Left forelimb (tissue), 1 donor: ENCODE measurements around the gene LILRA5.
"Not testable (repeated sequence)": the region's sequence is repeated elsewhere in the genome, so short reads cannot be mapped to it uniquely, and the experiment has no call there.

Source experiments
- DNase-seq: peaks from one replicate; pipeline ENCODE4 v3.0.0-alpha.2; 2018; ENCODE audit warnings: low spot score

Gene LILRA5

DNA sequence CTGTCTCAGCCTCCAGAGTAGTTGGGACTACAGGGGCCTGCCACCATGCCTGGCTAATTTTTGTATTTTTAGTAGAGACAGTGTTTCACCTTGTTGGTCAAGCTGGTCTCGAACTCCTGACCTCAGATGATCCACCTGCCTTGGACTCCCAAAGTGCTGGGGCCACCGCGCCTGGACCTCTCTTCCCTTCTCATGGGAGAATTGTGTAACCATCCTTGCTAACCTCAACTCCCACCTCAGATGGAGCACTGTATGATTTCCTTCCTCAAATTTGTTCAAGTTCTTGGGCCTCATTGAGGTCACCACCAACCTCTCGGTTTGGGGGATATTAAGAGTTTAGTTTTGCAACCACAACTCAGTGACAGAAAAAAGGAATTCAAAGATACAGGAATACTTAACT is 10.7 kb downstream of the LILRA5 start:
- no peak for DNase-seq

DNA sequence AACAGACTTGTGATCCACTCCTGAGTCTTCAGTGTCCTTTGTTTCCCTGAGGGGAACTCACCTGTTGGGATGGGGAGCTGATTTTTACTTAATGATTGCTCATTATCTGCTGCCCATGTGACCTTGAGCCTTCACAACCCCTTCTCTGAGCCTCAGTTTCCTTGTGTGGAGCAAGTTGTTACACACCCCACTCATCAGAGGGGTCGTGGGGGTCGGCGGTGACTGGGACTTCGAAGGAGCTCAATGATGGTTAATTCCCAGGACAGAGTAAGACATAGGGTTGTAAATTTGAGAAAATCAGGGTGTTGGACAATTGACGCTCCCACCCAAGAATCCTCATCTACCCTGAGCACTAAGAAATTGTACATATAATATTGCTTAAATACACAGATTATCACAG is 13.5 kb downstream of the LILRA5 start:
- peak; percentile 53 for DNase-seq

DNA sequence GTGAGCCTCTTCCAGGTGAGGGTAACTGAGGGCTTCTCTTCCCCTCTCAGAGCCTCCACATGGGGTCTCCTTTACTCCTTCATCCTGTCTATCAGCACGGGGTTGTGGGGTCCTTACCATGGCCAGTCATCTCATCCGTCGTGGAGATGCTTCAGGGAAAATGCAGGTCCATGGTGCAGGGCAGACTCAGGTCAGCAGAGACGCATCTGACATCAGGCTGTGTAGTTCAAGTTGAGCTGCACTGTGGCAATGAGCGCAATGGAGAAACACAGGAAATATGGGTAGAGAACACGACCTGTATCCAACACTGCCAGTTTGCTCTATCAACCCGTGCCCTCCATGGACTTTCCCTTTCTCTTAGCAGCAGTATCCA is 13.9 kb downstream of the LILRA5 start:
- DNase-seq = peak; percentile 31

DNA sequence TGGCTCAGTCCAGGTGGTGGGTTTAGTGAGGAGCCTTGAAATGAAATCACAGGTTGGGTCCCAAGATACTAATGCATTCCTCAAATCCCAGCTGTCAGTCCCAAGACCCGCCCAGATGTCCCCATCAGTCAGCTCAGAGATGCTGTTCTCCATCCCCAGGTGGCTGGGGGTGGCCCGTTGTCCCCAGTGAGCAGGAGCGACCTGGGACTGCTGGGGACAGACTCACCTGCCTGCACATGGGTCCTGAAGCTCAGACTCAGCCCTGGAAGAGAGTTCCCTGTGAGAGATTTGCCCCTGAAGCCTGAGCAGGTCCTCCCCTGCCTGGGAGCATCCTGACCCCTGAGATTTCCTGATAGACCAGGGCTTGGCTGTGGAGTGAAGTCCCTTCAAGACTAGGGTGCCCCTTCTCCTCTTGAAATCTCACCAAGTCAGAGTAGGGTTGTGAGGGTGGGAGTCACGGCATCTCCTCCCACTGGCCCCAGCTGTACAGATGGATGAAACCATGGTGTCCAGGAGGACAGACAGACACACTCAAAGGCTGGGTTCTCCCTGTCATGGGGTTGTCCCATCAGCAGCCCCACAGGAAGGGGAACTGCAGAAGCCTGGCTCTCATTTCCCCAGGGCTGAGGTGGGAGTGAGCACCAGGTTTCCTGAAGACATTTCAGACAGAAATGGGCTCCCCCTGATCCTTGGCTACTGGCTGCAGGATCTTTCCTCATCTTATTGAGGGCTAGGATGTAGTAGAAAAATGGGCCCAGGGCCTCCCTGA is 14.4 kb downstream of the LILRA5 start:
- DNase-seq = peak; percentile 25

DNA sequence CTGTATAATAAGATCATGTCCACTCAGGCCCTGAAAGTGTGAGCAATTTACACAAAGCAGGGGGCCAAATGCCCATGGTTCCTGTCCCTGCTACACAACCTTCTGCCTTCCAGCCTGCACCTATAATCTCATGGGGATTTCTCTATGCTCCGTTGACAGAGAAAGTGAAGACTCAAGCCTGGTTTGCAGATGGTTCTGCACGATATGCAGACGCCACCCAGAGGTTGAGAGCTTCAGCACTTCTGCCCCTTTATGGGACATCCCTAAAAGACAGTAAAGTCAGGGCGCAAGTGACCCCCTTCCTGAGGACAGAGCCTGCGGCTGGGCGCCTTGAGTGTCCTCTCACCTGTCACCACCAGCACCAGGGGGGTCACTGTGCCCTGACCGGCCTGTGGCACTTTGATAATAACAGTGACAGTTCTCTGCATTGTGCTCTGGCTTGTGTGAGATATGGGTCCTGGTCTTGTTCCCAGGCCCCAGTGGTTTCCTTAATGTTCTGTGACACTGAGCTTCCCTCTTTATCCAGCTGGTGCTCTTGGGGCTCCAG is 15.1 kb downstream of the LILRA5 start:
- peak; percentile 38 for DNase-seq

DNA sequence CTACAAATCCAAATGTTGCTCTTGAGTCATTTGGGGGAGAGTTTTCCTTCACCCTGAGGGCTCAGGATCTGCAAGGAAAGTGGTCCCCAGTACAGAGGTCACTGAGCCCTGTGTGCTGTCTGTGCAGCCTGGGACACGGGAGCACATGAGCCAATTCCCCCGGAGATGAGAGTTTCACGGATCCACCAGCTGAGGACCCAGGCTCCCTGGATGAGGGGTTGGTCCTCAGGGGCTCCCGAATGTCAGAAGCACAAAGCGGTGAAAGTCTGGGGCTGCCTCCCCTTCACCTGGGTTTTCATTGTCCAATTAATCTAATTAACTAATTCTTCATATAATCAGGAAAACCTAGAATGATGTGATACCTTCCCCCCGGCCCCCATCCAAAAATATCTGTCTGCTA is 18.4 kb downstream of the LILRA5 start:
- DNase-seq = peak; percentile 23

DNA sequence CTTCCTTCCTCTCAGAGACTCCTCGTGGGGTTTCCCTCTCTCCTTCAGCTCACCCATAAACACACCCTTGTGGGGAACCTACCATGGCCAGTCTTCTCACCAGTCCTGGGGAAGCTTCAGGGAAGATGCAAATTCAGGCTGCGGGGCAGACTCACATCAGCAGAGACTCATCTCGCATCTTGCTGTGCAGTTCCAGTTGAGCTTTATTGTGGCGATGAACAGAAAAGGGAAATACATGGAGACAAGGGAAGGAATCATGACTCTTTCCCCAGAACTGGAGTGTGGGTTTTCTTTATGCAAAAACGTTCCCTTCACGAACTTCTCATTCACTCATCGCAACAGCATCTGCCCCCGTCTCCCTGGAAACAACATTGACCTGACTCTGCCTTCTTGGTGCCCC is 23.8 kb downstream of the LILRA5 start:
- not testable (repeated sequence) for DNase-seq

DNA sequence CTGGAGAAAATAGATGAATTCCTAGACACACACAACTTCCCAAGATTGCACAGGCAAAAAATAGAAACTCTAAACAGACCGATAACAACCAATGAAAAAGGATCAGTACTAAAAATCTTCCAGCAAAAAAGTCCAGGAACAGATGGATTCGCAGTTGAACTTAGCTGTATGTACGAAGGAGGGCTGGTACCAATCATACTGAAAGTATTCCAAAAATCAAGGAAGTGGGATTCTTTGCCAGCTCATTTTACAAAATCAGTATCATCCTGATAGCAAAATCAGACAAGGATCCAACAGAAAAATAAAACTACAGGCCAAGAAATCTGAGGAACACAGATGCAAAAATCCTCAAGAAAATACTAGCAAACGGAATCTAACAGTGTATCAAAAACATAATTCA is 25.5 kb downstream of the LILRA5 start:
- no peak for DNase-seq

DNA sequence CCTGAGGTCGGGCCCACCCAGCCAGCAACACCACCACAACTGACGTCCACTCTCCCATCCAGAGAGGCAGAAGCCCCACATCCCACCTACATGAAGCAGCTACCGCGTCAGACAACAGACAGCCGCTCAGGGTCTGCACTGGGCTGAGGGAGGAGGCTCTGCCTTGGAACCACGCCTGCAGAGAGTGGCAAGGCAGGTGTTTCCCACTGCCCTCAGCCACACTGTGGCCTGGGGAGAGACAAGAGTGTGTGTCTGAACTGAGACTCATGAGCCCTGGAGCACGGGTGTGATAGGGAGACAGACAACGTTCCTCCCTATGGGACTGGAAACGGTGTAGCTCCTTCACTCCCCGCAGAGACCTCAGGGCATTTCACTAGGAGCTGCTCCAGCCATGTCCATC is 26.7 kb downstream of the LILRA5 start:
- peak; percentile 26 for DNase-seq

DNA sequence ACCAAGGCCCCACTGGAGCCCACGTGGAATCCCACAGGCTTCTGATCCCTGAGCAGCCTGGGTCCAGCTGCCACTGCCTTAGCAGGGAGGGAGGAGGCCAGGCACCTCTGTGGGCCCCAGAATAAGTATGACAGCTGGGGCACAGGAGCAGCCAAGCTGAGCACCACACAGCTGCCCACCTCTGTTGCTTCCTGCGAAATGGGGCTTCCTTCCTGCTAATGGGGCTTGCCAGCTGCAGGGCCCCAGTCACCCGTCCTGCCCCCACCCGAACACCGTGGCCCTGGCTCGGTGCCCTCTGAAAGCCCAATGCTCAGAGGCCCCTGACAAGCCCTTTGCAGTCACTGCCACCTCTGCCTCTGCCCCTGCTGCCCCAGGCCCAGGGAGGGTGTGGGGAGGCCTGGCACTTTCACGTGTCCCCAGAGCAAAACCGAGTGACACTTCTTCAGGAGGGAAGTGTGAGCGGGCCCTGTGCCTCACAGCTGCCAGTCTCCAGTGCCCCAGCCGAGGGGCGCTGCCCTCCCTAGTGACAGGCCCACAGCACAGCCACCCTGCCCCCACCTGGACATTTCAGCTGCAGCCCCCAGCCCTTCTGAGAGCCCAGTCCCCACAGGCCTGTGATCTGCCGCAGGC is 27.4 kb downstream of the LILRA5 start:
- not testable (repeated sequence) for DNase-seq

DNA sequence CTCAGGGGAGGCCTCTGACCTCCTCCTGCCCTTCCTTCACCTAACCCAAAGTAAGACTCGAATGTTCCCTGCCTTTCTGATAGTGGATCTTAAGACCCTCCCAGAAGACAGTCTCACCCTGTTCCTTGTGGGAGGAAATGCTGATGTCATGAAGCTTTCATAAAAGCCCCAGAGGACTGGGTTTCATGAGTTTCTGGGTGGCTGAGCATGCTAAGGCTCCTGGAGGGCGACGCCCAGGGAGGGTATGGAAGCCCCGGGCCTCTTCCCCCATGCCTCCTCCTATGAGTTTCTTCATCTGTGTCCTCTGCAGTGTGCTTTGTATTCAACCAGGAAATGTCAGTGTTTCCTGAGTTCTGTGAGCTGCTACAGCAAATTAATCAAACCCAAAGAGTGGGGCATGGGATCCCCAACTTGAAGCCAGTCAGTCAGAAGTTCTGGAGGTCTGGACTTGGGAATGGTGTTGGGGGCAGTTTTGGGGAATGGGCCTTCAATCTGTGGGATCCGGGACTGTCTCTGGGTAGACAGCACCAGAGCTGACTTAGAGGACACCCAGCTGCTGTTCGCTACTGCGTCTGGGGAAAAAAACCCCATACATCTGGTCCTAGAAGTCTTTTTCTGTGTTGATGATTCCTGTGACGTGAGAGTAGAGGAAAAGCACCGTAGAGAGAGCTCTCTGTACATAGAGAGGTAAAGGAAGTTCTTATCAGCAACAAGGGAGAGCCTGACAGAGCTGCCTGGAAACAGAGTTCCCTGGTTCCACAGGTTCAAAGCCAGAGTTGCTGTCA is 30.1 kb downstream of the LILRA5 start:
- DNase-seq = no peak

DNA sequence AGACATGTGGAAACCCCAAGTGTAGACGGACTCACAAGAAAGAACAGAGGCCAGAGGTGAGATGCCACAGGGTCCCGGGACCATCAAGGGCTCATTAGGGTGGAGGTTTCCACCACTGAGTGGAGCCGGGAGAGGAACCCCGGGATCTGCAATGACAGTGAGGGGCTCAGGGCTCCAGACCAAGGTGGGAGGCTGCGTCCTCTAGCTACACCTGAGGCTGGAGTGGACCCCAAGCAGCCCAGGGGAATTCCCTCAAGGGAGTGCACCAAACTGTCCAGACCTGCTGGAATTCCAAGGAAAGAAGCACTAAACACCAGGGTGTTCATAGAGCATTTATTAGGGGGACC is 31.3 kb downstream of the LILRA5 start:
- DNase-seq = peak; percentile 18

DNA sequence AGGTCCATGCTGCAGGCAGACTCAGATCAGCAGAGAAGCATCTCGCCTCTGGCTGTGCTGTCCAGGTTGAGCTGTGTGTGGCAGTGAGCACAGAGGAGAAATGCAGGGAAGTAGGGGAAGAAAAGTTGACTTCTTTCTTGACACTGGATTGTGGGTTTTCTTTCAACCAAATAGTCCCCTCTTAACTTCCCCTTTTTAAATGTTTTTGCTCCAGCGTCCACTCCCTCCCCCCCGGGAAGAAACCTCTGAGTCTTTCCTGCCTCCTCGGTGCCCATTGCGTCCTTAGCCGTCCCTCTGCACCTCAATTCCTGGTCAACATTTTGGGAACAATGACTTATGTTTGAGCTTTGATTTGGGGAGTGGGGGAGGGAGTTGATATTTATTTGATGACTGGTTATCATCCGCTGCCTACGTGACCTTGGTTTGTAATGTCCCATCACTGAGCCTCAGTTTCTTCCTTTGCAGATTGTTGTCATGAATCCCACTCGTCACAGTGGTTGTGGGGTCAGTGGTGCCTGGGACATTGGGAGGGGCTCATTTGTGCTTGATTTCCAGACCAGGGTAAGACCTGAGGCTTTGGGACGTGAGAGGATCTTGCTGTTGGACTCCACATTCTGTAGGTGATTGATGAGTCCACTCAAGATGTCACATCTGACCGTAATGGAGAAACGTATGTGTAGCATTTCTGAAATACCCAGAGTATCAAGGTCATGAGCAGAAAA is 31.8 kb downstream of the LILRA5 start, which contains the start of gene LILRB2:
TSS of gene LILRB2 (minus strand) at position 104 of the 722 bp plus-strand sequence. CDS start 614 bp downstream, outside the sequence.
- DNase-seq = peak; percentile 11

DNA sequence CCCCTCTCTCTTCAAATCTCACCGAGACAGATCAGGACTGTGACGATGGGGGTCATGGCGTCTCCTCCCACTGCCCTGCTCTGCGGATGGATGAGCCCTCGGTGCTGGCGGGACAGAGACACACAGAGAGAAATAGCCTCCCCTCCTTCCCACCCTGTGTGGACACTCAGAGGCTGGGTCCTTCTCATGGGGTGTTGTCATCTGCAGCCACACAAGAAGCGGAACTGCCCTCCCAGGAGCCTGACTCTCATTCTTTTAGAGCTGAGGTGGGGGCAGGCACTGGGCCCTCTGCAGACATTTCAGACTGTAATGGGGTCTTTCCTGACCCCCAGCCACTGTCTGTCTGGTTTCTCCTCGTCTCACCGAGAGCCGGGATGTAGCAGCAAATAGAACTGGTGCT is 32.5 kb downstream of the LILRA5 start:
- peak; percentile 33 for DNase-seq

DNA sequence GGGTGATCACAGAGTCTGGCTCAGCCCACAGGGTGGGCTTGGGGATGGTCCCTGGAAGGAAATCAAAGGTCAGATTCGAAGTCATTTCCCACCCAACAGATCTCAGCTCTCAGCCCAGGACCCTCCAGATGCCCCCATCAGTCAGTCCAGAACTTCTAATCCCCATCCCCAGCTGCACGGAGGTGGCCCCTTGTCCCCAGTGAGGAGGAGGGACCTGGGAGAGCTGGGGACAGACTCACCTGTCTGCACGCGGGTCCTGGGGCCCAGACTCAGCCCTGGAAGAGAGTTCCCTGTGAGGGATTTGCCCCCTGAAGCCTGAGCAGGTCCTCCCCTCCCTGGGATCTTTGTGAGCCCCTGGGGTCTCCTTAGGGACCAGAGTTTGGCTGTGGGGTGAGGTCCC is 32.9 kb downstream of the LILRA5 start:
- DNase-seq = peak; percentile 12

DNA sequence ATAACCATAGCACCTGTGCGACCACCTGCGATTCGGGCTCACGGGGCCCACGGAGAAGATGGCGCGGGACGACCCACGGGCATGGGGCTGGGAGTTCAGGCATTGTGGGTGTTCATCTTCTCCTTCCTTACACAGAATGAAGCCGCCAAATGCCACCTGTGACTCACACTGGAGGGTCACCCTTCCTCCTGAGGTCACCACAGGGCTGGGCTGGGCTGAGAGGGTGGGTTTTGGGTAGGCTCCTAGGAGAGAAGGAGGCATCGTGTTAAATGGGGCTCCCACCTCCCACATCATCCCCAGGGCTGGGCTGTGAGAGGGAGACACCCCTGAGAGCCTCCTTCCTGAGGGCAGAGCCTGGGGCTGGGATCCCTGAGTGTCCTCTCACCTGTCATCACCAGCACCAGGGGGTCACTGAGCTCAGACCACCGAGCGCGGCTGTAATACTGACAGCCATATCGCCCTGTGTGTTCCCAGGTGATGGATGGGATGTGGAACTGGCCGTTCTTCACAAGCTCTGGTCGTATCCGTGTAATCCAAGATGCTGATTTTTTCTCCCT is 33.5 kb downstream of the LILRA5 start:
- DNase-seq = peak; percentile 23

DNA sequence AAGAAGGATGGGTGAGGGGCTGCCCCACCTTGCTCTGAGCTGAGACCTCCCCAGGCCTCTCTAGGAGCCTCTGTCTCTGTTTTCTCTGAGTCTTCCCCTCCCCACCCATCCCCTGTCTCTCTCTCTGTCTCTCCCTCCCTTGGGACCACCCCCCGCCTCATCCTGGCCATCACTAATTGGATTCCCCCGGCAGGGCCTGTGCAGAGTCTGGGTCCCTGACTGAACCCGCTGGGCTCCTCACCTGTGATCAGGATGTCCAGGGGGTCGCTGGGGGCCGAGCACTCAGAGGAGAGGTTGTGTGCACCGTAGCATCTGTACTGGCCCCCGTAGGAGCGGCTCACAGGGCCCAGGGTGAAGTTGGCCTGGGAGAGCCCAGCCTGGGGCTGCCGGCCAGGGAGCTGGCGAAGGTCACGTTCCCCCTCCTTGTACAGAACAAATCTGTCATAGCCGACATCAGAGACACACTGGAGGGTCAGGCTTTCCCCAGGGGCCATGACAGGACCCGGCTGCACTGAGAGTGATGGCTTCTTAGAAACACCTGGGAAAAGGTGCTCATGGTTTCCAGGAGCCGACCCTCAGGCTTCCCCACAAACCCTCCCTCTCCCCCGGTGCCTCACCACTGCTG is 34.3 kb downstream of the LILRA5 start:
- peak; percentile 47 for DNase-seq

DNA sequence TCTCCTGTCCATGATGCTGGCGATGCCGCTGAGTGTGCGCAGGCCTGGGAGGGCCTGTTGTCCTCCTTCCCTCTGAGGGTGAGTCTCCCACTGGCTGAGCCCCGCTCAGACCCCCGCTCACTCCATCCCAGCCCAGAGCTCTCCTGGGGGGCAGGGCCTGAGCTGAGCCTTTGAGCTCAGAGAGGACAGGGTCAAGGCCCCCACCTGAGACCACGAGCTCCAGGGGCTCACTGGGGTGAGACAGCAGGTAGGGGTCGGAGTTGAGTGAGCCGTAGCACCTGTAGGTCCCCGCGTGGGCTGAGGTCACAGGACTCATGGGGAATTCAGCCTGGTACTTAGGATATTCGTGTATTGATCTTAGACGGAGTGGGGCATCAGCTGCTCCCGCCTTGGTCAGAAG is 34.9 kb downstream of the LILRA5 start:
- peak; percentile 17 for DNase-seq

DNA sequence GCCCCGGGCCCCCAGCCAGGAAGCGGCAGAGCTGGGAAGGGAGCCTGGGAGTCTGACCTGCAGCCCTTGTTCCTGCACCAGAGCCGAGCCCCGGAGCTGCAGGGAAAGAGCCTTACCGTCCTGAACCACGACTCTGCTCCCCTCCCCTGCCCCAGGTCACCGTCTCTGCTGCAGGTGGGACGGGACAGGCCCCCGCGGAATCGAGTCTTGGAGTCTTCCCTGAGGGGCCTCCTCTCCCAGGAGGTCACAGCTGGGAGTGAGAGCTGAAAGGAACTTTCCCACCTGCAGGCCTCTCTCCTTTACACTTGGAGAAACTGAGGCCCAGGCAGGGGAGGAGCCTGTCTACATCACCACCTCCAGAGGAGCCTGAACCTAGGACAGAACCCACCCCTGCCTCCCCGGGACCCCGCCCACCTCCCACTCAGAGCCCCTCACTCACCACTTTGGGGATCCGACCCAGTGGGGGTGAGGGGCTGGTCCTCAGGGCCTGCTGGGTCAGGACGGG is 35.8 kb downstream of the LILRA5 start:
- peak; percentile 52 for DNase-seq

DNA sequence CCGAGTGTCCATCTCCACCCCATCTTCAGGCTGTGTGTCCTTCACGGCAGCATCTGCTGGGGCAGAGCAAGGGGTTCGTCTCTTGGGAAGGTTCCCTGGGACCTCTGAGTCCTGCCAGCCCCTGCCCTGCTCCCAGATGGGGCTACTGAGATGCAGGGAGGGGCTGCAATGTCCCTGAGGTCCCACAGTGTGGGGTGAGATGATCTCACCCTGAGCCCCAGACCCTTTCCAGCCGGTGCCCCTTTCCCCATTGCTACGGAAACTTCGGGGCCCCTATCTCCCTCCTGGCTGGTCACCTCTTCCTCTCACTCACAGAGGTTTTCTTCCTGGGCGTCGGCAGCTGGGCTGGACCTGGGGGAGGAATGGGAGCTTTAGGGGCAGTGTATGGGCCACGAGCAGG is 37.0 kb downstream of the LILRA5 start:
- DNase-seq = peak; percentile 33

DNA sequence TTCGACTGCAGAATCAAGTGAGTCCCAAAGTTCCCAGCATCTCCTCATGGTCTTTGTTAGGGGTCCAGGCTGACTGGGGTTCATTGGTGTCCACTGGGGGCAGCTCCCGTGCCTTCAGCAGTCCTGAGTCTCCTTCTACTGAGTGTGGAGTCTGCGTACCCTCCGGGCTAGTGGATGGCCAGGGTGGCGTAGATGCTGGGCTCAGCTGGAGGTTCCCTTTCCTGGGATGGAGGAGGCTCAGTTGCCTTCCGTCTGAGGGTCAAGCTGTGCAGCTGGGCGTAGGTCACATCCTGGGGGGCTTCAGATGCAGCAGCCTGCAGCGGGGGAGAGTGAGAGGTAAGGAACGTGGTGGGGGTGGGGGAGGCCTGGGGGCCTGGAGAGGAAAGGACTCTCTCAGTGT is 38.5 kb downstream of the LILRA5 start:
- DNase-seq = peak; percentile 14
